WI38 (cell line): ENCODE results near the gene IGF1R.

ENCODE experiments used
- H3K4me3 ChIP-seq: 2 replicates; pipeline ENCODE4 v1.5.1; 2011; ENCODE audit warnings: low read depth, mild to moderate bottlenecking, control low read depth, low read length
- CTCF ChIP-seq: IDR thresholded peaks from 2 replicates; pipeline ENCODE4 v1.5.1; 2012; ENCODE audit warnings: low read depth, mild to moderate bottlenecking, control low read depth, low read length

IGF1R gene

DNA sequence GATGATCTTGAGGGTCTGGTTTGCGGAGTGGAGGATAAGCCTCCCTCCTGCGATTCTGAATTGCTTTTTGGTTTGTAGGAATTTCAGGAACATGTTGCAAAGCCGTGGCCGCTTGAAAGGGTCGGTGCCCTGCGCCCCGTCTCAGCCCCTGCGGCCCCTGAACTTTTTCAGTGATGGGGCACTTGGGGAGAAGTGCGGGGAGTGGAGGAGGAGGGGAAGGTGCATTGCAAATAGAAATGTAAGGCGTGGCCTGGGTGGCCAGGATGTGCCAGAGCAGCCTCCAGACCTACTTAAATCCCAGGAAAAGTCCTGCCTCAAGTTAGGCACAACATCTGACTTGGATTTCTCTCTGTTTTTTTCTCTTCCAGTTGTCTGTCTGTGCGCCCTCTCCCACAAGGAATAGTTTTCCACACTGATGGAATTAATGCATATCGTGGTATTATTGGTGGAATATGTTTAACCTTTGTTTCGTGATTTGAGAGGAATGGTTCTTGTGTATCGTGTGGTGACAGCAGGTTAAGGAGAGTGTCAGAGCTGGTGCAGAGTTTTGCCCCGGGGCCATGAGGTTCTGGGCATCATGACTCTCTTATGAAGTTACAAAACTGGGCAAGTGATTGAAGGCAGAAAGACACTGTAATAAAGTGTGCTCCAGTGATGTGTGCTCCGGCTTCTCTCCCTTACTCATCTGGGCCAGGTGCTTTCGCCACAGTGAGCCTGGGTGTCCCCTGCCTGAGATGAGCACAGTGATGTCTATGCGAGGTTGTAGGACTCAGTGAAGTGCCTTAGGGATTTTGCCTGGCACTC is 205.5 kb downstream of the IGF1R start:
- H3K4me3 ChIP-seq = no peak overlapping the region
- TF ChIP-seq CTCF = no peak

GRCh38 chr15:98854496-98854895 is 206.2 kb downstream of the IGF1R start:
- H3K4me3 ChIP-seq = no peak overlapping the region
- TF ChIP-seq CTCF = no peak

DNA sequence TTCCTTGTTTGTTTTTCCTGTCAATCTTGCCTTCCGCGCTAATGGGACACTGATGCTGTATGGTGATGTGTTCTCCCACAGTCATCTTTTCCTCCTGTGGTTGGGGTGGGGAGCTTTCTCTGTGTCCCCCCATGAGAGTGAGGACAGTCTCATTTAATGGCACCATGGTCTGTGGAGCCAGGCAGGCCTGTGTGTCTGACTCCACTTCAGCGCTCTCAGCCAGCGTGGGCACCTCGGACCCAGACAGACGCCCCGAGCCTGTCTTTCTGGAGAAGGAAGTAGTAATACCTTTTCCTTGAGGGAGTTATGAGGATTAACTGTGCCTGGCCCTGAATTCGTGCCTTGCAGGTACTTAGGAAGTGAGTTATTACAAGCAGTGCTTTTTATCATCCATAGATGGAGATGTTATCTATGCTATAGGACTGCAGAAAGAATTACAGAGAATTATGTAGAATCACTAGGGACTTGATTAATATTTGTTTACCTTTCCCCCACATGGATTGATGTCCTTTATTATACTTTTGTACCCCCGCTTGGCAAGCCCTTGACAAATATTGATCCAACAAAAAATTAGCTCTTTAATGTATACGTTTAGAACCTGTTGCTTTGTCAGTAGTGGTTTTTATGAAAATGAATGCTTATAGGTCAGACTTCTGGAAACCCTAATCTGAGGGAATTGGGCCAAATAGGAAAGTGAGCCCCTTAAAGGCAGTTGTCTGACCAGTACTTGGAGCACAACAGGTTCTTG is 206.9 kb downstream of the IGF1R start:
- TF ChIP-seq CTCF = no peak
- no peak overlapping the region for H3K4me3 ChIP-seq

DNA sequence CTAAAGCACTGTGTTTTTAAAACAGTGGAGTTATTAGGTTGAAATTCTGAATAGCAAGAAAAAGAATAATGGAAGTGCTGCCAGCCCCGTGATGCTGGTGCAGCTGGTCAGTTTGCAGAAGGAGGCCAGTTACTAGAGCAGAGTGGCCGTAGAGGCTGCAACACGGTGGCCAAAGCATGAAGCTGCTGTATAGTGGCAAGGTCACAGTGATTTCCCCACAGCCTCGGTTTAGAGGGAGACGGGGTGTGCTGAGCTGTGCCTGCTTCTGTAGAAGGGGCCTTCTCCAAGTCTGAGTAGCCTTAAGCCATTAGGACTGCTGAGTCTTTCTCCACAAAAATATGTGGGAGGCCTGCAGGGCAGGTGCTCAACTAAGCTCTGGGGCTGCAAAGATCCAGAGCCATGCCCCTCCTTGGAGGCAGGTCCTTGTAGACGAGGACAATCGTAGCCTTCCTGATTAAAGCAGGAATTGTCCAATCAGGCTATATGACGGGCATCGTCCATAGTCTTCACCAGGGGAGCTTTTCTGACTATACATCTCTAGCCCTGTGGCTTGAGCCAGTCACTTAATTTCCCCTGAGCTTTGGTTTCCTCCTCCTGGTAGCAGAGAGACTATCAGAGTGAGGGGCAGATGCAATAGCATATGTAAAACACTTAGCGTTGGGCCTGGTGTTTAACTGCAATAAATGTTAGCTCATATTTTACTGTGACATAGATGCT is 207.6 kb downstream of the IGF1R start:
- no peak overlapping the region for H3K4me3 ChIP-seq
- TF ChIP-seq CTCF = no peak

GRCh38 chr15:98856532-98856907 is 208.2 kb downstream of the IGF1R start:
- no peak for TF ChIP-seq CTCF
- H3K4me3 ChIP-seq = no peak overlapping the region

GRCh38 chr15:98858610-98859023 is 210.3 kb downstream of the IGF1R start:
- H3K4me3 ChIP-seq = no peak overlapping the region

More at GRCh38 chr15:98858610-98859023, 210.3 kb downstream of the IGF1R start:
- no peak for TF ChIP-seq CTCF
